ENCODE measurements around the gene ERC1.

DNA sequence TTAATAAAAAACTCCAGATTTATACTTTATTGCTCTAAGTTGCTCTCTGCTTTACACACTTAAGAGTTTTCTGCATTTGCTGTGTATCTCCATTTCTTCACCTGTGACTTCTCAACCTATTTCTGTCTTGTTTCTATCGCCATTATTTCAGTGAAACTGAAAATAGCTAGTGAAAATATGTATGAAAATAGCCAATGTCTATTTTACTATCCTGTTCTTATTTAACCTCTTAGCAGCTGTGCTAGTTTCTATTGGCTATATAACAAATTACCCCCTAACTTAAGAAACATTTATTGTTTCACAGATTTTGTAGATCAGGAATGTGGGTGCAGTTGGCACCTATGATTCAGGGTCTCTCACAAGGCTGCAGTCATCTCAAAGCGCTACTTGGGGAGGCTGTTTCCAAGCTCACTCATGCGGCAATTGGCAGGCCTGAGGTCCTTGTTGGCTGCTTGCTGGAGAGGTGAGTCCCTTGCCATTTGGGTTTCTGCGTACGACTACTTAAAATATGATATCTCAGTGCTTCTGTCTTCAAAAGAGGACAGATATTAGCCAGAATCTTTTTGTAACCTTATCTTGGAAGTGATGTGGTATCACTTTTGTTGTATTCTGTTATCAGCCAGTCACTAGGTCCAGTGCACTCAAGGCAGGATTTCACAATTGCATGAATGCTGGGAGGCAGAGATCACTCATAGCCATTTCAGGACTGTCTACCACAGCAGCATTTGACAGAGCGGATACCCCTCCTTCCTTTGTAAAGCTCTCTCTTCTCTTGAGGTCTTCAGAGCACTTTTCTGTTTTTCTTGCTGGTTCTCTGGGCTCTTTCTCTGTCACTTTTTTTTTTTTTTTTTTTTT, 7.2 kb downstream of the ERC1 start:
- TF ChIP-seq, protein P1, sequence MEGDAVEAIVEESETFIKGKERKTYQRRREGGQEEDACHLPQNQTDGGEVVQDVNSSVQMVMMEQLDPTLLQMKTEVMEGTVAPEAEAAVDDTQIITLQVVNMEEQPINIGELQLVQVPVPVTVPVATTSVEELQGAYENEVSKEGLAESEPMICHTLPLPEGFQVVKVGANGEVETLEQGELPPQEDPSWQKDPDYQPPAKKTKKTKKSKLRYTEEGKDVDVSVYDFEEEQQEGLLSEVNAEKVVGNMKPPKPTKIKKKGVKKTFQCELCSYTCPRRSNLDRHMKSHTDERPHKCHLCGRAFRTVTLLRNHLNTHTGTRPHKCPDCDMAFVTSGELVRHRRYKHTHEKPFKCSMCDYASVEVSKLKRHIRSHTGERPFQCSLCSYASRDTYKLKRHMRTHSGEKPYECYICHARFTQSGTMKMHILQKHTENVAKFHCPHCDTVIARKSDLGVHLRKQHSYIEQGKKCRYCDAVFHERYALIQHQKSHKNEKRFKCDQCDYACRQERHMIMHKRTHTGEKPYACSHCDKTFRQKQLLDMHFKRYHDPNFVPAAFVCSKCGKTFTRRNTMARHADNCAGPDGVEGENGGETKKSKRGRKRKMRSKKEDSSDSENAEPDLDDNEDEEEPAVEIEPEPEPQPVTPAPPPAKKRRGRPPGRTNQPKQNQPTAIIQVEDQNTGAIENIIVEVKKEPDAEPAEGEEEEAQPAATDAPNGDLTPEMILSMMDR (IDR thresholded peaks at IDR 0.05) = no peak
- TF ChIP-seq POLR2A (IDR thresholded peaks at IDR 0.05) = no peak

Data from uterus (tissue), 2 donors.